PC-3 (cell line): Measurements from ENCODE around the gene SF1. TPM values are rescaled to one million over a fixed set of nuclear protein-coding genes. Genes with fewer than 3 reads are reported as not detected.
A peak's percentile ranks its signal among the peaks of the same experiment; 100 is the strongest.

Source experiments
- ATAC-seq: fragments of 200-7000 bp; cut with Tn5 transposase; 2 replicates; pipeline ENCODE4 v1.9.1; 2020; ENCODE audit warnings: mild to moderate bottlenecking, moderate library complexity
- BruUV-seq: library from RNA; stranded (reverse); fragments of 400-500 nt; replicated peaks from 2 replicates; lab custom pipeline; 2021; lab: Mats Ljungman, UMichigan
- CTCF ChIA-PET: fragments of 300-600 bp; sonication (Branson Sonifier 250); formaldehyde crosslinking; loops from one replicate; lab custom pipeline; 2022; ENCODE audit warnings: antibody characterized with exemption; lab: Charles Lee
- POLR2A ChIA-PET: fragments of 300-600 bp; sonication (Branson Sonifier 250); formaldehyde crosslinking; loops from one replicate; lab custom pipeline; 2022; ENCODE audit warnings: antibody characterized with exemption; ENCODE audit not compliant: unreplicated experiment; lab: Charles Lee
- DNase-seq: peaks from one replicate; pipeline ENCODE4 v3.0.0-alpha.2; 2015
- H2AFZ ChIP-seq: fragments of 300-600 bp; sonication (generic); 2 replicates; pipeline ENCODE4 v1.6.0; 2016; ENCODE audit warnings: antibody characterized with exemption, low read length
- H3F3A ChIP-seq: fragments of 300-600 bp; sonication (generic); one replicate; pipeline ENCODE4 v1.6.0; 2017; ENCODE audit warnings: antibody characterized with exemption, low read length, control low read depth, mild to moderate bottlenecking; ENCODE audit not compliant: unreplicated experiment
- H3K27ac ChIP-seq: fragments of 300-600 bp; sonication (generic); 2 replicates; pipeline ENCODE4 v1.5.1; 2016; ENCODE audit warnings: mild to moderate bottlenecking, low read length
- H3K27me3 ChIP-seq: fragments of 300-600 bp; sonication (generic); 2 replicates; pipeline ENCODE4 v1.6.1; 2016; ENCODE audit warnings: low read length, mixed read lengths
- H3K36me3 ChIP-seq: fragments of 300-600 bp; sonication (generic); 2 replicates; pipeline ENCODE4 v1.6.1; 2016; ENCODE audit warnings: low read depth, mixed run types, low read length, mixed read lengths
- H3K4me1 ChIP-seq: fragments of 300-600 bp; sonication (generic); 2 replicates; pipeline ENCODE4 v1.5.1; 2016; ENCODE audit warnings: low read length; ENCODE audit not compliant: insufficient read depth
- H3K4me2 ChIP-seq: fragments of 300-600 bp; sonication (generic); 2 replicates; pipeline ENCODE4 v1.6.0; 2016; ENCODE audit warnings: low read length
- H3K4me3 ChIP-seq: fragments of 300-600 bp; sonication (generic); 2 replicates; pipeline ENCODE4 v1.5.1; 2016; ENCODE audit warnings: mild to moderate bottlenecking, low read length, mixed read lengths
- H3K79me2 ChIP-seq: fragments of 300-600 bp; sonication (generic); 2 replicates; pipeline ENCODE4 v1.6.1; 2017; ENCODE audit warnings: low read length, mixed read lengths
- H3K9ac ChIP-seq: fragments of 300-600 bp; sonication (generic); 2 replicates; pipeline ENCODE4 v1.6.0; 2016; ENCODE audit warnings: mild to moderate bottlenecking, low read length
- H3K9me2 ChIP-seq: fragments of 300-600 bp; sonication (generic); replicated peaks from 2 replicates; pipeline ENCODE4 v1.6.1; 2016; ENCODE audit warnings: mixed run types, low read length, mixed read lengths
- H3K9me3 ChIP-seq: fragments of 300-600 bp; sonication (generic); 2 replicates; pipeline ENCODE4 v1.6.1; 2016; ENCODE audit warnings: low read length, mixed read lengths
- H4K20me1 ChIP-seq: fragments of 300-600 bp; sonication (generic); 2 replicates; pipeline ENCODE4 v1.6.1; 2016; ENCODE audit warnings: low read length, mixed read lengths
- CTCF ChIP-seq: fragments of 300-600 bp; sonication (generic); conservative IDR thresholded peaks from 2 replicates; pipeline ENCODE4 v1.5.1; 2017; ENCODE audit warnings: antibody characterized with exemption, low read depth, mild to moderate bottlenecking, low read length
- EZH2 ChIP-seq: fragments of 300-600 bp; sonication (generic); IDR thresholded peaks from one replicate; pipeline ENCODE4 v1.6.1; 2017; ENCODE audit warnings: antibody characterized with exemption, mild to moderate bottlenecking, low read length; ENCODE audit not compliant: unreplicated experiment
- EZH2phosphoT487 ChIP-seq: fragments of 300-600 bp; sonication (generic); IDR thresholded peaks from 2 replicates; pipeline ENCODE4 v1.6.1; 2018; ENCODE audit warnings: mild to moderate bottlenecking, antibody characterized with exemption, low read length, borderline replicate concordance
- intact Hi-C: fragments of 100-400 bp; cut with micrococcal nuclease; formaldehyde crosslinking; loops from 2 replicates; pipeline ENCODE4 v1.9.0; 2023
- total RNA-seq: library from RNA; depleted of rRNA; stranded (reverse); fragments of >200 nt; gene quantifications from 2 replicates; pipeline ENCODE4 v1.2.3, GENCODE V29; 2014

Gene SF1
- total RNA-seq, 1 experiment from 2014 or later: 217 TPM

GRCh38 chr11:64765851-64766665 is 12.3 kb downstream of the SF1 start:
- H3K9me3 ChIP-seq: no peaks in the 10 kb centered on the region
- intact Hi-C loops: no loop called here
- peaks cover 58% of the 10 kb centered on the region for H3F3A ChIP-seq
- CTCF ChIA-PET: no interaction called here
- POLR2A ChIA-PET: no interaction called here
- TF ChIP-seq EZH2phosphoT487 (no peak), EZH2 (no peak), CTCF (no peak)
- no peaks in the 10 kb centered on the region for H3K9me2 ChIP-seq
- peaks cover 78% of the 10 kb centered on the region for H3K36me3 ChIP-seq
- H3K4me3 ChIP-seq: no peak overlapping the region
- DNase-seq (no peak), ATAC-seq (no peak)
- no TSS peak for BruUV-seq
- H3K9ac ChIP-seq: no peak overlapping the region
- no peak overlapping the region for H3K4me2 ChIP-seq
- H3K4me1 ChIP-seq: no peaks in the 10 kb centered on the region
- peaks cover 73% of the 10 kb centered on the region for H4K20me1 ChIP-seq
- no peak overlapping the region for H3K27ac ChIP-seq
- H2AFZ ChIP-seq: no peak overlapping the region
- peaks cover 40% of the 10 kb centered on the region for H3K79me2 ChIP-seq
- H3K27me3 ChIP-seq: no peaks in the 10 kb centered on the region

- no peak for DNase-seq
- POLR2A ChIA-PET: no interaction called here
- peaks cover 33% of the 10 kb centered on the region for H3K79me2 ChIP-seq
- no peaks in the 10 kb centered on the region for H3K4me1 ChIP-seq
- H3K27me3 ChIP-seq: no peaks in the 10 kb centered on the region
- H3K9ac ChIP-seq: no peak overlapping the region
- BruUV-seq: no TSS peak
- no peaks in the 10 kb centered on the region for H3K9me3 ChIP-seq
- H3K9me2 ChIP-seq: no peaks in the 10 kb centered on the region
- ATAC-seq: no peak
- TF ChIP-seq CTCF (peak; percentile 53), EZH2 (no peak)
- H2AFZ ChIP-seq: no peak overlapping the region
- no peak overlapping the region for H3K27ac ChIP-seq
- peaks cover 53% of the 10 kb centered on the region for H3F3A ChIP-seq
- peaks cover 71% of the 10 kb centered on the region for H3K36me3 ChIP-seq
- no peak overlapping the region for H3K4me2 ChIP-seq
- peaks cover 66% of the 10 kb centered on the region for H4K20me1 ChIP-seq
- intact Hi-C loops: no loop called here
- CTCF ChIA-PET: no interaction called here
- no peak overlapping the region for H3K4me3 ChIP-seq
Measured at GRCh38 chr11:64765291-64765850, 13.0 kb downstream of the SF1 start.

GRCh38 chr11:64764753-64765152 is 13.6 kb downstream of the SF1 start:
- Histone ChIP-seq H4K20me1 (peaks cover 60% of the 10 kb centered on the region), H3K9me2 (no peaks in the 10 kb centered on the region), H3K9me3 (no peaks in the 10 kb centered on the region), H2AFZ (no peak overlapping the region), H3K79me2 (peaks cover 27% of the 10 kb centered on the region), H3K4me1 (no peaks in the 10 kb centered on the region), H3K4me2 (no peak overlapping the region), H3K36me3 (peaks cover 65% of the 10 kb centered on the region), H3K4me3 (no peak overlapping the region), H3K27ac (no peak overlapping the region), H3F3A (peaks cover 48% of the 10 kb centered on the region), H3K27me3 (no peaks in the 10 kb centered on the region), H3K9ac (no peak overlapping the region)
- intact Hi-C loops: no loop called here
- TSS peak; percentile 32 for BruUV-seq
- DNase-seq: no peak
- ChIA-PET POLR2A (no interaction called here), CTCF (no interaction called here)
- no peak for ATAC-seq
- no peak for TF ChIP-seq CTCF
- TF ChIP-seq EZH2phosphoT487: no peak
- TF ChIP-seq EZH2: no peak
